ENCODE data around the gene TMEM25. TPM values are rescaled to one million over a fixed set of nuclear protein-coding genes. Genes with fewer than 3 reads are reported as not detected.
A peak's percentile ranks its signal among the peaks of the same experiment; 100 is the strongest.
"Not testable (repeated sequence)": the region's sequence is repeated elsewhere in the genome, so short reads cannot be mapped to it uniquely, and the experiment has no call there.

Gene TMEM25
- total RNA-seq (2022) (53.8 and 63.1 TPM in 2 replicates), Bru-seq, nascent RNA (percentile 58 among the genes with signal in this experiment), BruChase-seq, experiment 1, labeled RNA remaining after a 2-hour chase (percentile 70 among the genes with signal in this experiment), BruChase-seq, experiment 2, labeled RNA remaining after a 6-hour chase (percentile 74 among the genes with signal in this experiment)
- long read RNA-seq, transcript TMEM25-204 (8 exons, 2,395 nt) = minor isoform, 5 of 72 reads
- long read RNA-seq, transcript TMEM25-201 (9 exons, 2,409 nt) = major isoform, 14 of 72 reads
- long read RNA-seq, partial matches to known transcripts = 15 of 72 reads
- long read RNA-seq, other reads (novel, unspliced or antisense) = 35 of 72 reads

DNA sequence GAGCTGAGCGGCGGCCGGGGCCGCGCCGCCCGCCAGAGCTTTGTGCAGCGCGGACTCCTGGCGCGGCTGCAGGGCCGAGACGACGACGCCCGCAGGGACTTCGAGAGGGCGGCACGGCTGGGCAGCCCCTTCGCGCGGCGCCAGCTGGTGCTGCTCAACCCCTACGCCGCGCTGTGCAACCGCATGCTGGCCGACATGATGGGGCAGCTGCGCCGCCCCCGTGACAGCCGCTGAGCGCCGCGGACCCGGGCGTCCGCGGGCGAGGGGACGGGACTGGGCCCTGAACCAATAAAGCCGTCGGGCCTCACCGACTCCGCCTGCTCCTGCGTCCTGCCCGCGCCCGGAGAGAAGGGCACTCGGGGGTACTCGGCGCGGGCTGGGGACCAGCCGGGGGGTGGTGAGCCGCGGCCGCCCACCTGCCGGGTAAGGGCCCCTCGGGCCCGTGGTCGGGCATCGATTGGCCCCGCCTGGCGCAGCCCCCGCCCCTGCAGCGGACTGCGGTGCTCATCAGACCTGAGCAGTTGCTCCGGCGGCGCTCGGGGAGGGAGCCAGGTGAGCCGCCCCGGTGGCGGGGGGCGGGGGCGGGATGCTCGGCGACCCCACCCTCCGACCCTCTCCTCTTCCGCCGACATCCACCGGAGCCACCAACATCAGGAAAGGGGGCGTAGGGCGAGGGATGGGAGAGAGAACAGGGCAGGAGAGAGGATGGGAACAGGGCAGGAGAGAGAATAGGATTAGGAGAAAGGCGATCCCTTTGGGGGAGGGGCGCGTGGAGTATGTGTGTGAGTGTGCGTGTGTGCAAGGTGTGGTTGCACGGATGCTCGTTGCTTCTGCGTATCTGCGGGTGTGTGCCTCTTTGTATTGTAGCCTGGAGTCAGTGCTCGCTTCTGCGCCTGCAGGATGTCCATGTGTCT is at the start of gene TMEM25:
TSS of gene TMEM25 (plus strand) at position 510 of the 914 bp plus-strand sequence. CDS start 610 bp downstream, outside the sequence.
- Mint-ChIP-seq H3K36me3 (ENCODE audit: insufficient read depth, unreplicated experiment) (peaks cover 26% of the 10 kb centered on the region), H3K27ac (ENCODE audit: unreplicated experiment) (peak within 1 kb of the TSS; percentile 43), H3K9me3 (ENCODE audit: unreplicated experiment) (no peaks in the 10 kb centered on the region), H3K4me1 (ENCODE audit: low read depth, unreplicated experiment) (peaks cover 34% of the 10 kb centered on the region), H3K4me3 (ENCODE audit: unreplicated experiment) (peak within 1 kb of the TSS; percentile 98), H3K27me3 (ENCODE audit: insufficient read depth, unreplicated experiment) (no peaks in the 10 kb centered on the region)
- ChIA-PET POLR2A (interaction anchor here (0.6 kb wide), 2 partner anchors 20 to 22 kb away, joined by 3 to 4 read pairs; no protein-coding TSS in a partner anchor), CTCF (interaction anchor here (0.8 to 1.0 kb wide), 3 partner anchors 9 to 333 kb away, joined by 3 to 4 read pairs (median 3); no protein-coding TSS in a partner anchor)
- H3K36me3 ChIP-seq (ENCODE audit: control insufficient read depth, insufficient read depth, low read length) = peaks cover 4% of the 10 kb centered on the region
- H3K27me3 ChIP-seq (replicated peaks; ENCODE audit: control insufficient read depth, insufficient read depth, low read length) = no peaks in the 10 kb centered on the region
- TF ChIP-seq CTCF (IDR thresholded peaks at IDR 0.05; ENCODE audit: insufficient read depth in 1 of 2, low read depth in 1 of 2, low read length in 1 of 2, severe bottlenecking in 1 of 2, unreplicated experiment in 1 of 2) = no peak
- DNase-seq = peak; percentile 89 to 95
- H3K4me3 ChIP-seq (ENCODE audit: low read depth, low read length) = peak within 1 kb of the TSS; percentile 57
- intact Hi-C loops (cut with micrococcal nuclease; ENCODE audit: unreplicated experiment) = loop anchor here (1.0 to 2.0 kb wide), 3 partner anchors 16 to 35 kb away; no protein-coding TSS in a partner anchor
- BruUV-seq (replicated peaks) = TSS peak; percentile 19
- H3K4me1 ChIP-seq = peaks cover 39% of the 10 kb centered on the region
- no peaks in the 10 kb centered on the region for H3K9me3 ChIP-seq

DNA sequence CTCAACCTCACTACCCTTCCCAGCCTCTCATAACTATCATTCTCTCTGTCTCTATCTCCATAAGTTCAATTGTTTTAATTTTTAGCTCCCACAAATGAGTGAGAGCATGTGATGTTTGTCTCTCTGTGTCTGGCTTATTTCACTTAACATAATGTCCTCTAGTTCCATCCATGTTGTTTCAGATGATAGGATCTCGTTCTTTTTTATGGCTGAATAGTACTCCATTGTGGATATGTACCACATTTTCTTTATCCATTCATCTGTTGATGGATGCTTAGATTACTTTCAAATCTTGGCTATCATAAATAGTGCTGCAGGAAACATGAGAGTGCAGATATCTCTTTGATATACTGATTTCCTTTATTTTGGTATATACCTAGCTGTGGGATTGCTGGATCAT is 49.8 kb upstream of the TMEM25 start:
- POLR2A ChIA-PET; H3K4me3 ChIP-seq (ENCODE audit: low read depth, low read length); H3K27me3 ChIP-seq (replicated peaks; ENCODE audit: control insufficient read depth, insufficient read depth, low read length); DNase-seq; H3K4me3 Mint-ChIP-seq (ENCODE audit: unreplicated experiment); intact Hi-C loops (cut with micrococcal nuclease; ENCODE audit: unreplicated experiment); BruUV-seq (replicated peaks); H3K4me1 Mint-ChIP-seq (ENCODE audit: low read depth, unreplicated experiment); H3K9me3 Mint-ChIP-seq (ENCODE audit: unreplicated experiment); CTCF ChIA-PET; H3K27ac Mint-ChIP-seq (ENCODE audit: unreplicated experiment); H3K4me1 ChIP-seq; H3K9me3 ChIP-seq; H3K27me3 Mint-ChIP-seq (ENCODE audit: insufficient read depth, unreplicated experiment); H3K36me3 ChIP-seq (ENCODE audit: control insufficient read depth, insufficient read depth, low read length): not testable (repeated sequence)
- H3K36me3 Mint-ChIP-seq (ENCODE audit: insufficient read depth, unreplicated experiment) = peaks cover 97% of the 10 kb centered on the region

- DNase-seq = no peak
- no peak for TF ChIP-seq CTCF (IDR thresholded peaks at IDR 0.05; ENCODE audit: insufficient read depth in 1 of 2, low read depth in 1 of 2, low read length in 1 of 2, severe bottlenecking in 1 of 2, unreplicated experiment in 1 of 2)
- Histone ChIP-seq H3K36me3 (ENCODE audit: control insufficient read depth, insufficient read depth, low read length) (peaks cover 9% of the 10 kb centered on the region), H3K4me3 (ENCODE audit: low read depth, low read length) (no peak overlapping the region), H3K27me3 (replicated peaks; ENCODE audit: control insufficient read depth, insufficient read depth, low read length) (no peaks in the 10 kb centered on the region), H3K9me3 (no peaks in the 10 kb centered on the region), H3K4me1 (no peaks in the 10 kb centered on the region)
- ChIA-PET CTCF (interaction anchor here (0.6 kb wide), 1 partner anchor 88 kb away, joined by 4 read pairs; the partner anchor contains the start of gene ARCN1), POLR2A (no interaction called here)
- H3K27me3 Mint-ChIP-seq (ENCODE audit: insufficient read depth, unreplicated experiment) = no peaks in the 10 kb centered on the region
- no peak overlapping the region for H3K4me3 Mint-ChIP-seq (ENCODE audit: unreplicated experiment)
- H3K27ac Mint-ChIP-seq (ENCODE audit: unreplicated experiment) = no peak overlapping the region
- peaks cover 91% of the 10 kb centered on the region for H3K36me3 Mint-ChIP-seq (ENCODE audit: insufficient read depth, unreplicated experiment)
- H3K4me1 Mint-ChIP-seq (ENCODE audit: low read depth, unreplicated experiment) = no peaks in the 10 kb centered on the region
- no TSS peak for BruUV-seq (replicated peaks)
- intact Hi-C loops (cut with micrococcal nuclease; ENCODE audit: unreplicated experiment) = no loop called here
- no peaks in the 10 kb centered on the region for H3K9me3 Mint-ChIP-seq (ENCODE audit: unreplicated experiment)
Observed at GRCh38 chr11:118484405-118484804, 46.6 kb upstream of the TMEM25 start.

Data from Caco-2 (cell line).